Endothelial cell of umbilical vein (primary cell): ENCODE data around the gene CNDP1. TPM values are rescaled to one million over a fixed set of nuclear protein-coding genes. Genes with fewer than 3 reads are reported as not detected.

ENCODE experiments used
- BruUV-seq: library from RNA; stranded (reverse); fragments of 400-500 nt; replicated peaks from 2 replicates; lab custom pipeline; 2021; lab: Mats Ljungman, UMichigan
- CTCF ChIA-PET: fragments of 300-600, 350-600 bp; sonication (Branson Sonifier 250); formaldehyde crosslinking; loops from one replicate; lab custom pipeline; 2021; ENCODE audit warnings: antibody characterized with exemption, inconsistent platforms; lab: Charles Lee
- POLR2A ChIA-PET: fragments of 300-600, 350-600 bp; sonication (Branson Sonifier 250); formaldehyde crosslinking; loops from one replicate; lab custom pipeline; 2021; ENCODE audit warnings: antibody characterized with exemption, inconsistent platforms; lab: Charles Lee
- DNase-seq: peaks from one replicate; pipeline ENCODE4 v3.0.0-alpha.2; 2011; ENCODE audit warnings: low read depth, low spot score
- FAIRE-seq: peaks from 2 replicates; lab custom pipeline; 2011; peaks lifted over from hg19 to GRCh38; lab: Jason Lieb, UNC
- H2AFZ ChIP-seq: 2 replicates; pipeline ENCODE4 v1.6.0; 2012; ENCODE audit warnings: low read depth, low read length, control low read depth, inconsistent platforms
- H3K27ac ChIP-seq: 2 replicates; pipeline ENCODE4 v1.5.1; 2011; ENCODE audit warnings: low read depth, mild to moderate bottlenecking, control low read depth, low read length, moderate library complexity; ENCODE audit not compliant: insufficient read depth
- H3K27me3 ChIP-seq, 2 experiments: 2 replicates each; pipeline versions ENCODE4 v1.6.0 to v1.6.1; 2011; ENCODE audit warnings: low read length in 2 of 2, mixed read lengths in 1 of 2; ENCODE audit not compliant: control insufficient read depth in 2 of 2, insufficient read depth in 2 of 2
- H3K36me3 ChIP-seq, 2 experiments: 2 replicates in 1 of 2; 3 replicates in 1 of 2; pipeline ENCODE4 v1.5.1; 2011; ENCODE audit warnings: low read length in 2 of 2, mild to moderate bottlenecking in 1 of 2, moderate library complexity in 1 of 2; ENCODE audit not compliant: control insufficient read depth in 2 of 2, insufficient read depth in 2 of 2; ENCODE audit errors: extremely low read depth in 1 of 2
- H3K4me1 ChIP-seq: 3 replicates; pipeline ENCODE4 v1.5.1; 2011; ENCODE audit warnings: mild to moderate bottlenecking, low read length; ENCODE audit not compliant: control insufficient read depth, insufficient read depth; ENCODE audit errors: extremely low read depth
- H3K4me2 ChIP-seq: 2 replicates; pipeline ENCODE4 v1.6.1; 2011; ENCODE audit warnings: low read length, control low read depth, mixed read lengths; ENCODE audit not compliant: insufficient read depth
- H3K4me3 ChIP-seq, 3 experiments: fragments of 200-600 bp in 1 of 3; sonication (generic), shearing (Covaris generic) in 1 of 3; replicated peaks in 1 of 3; 2 replicates each; pipeline ENCODE4 v1.5.1; 2011 to 2016; ENCODE audit warnings: control low read depth in 3 of 3, low read length in 3 of 3, mild to moderate bottlenecking in 2 of 3, inconsistent platforms in 1 of 3, low read depth in 1 of 3, moderate library complexity in 1 of 3; ENCODE audit not compliant: insufficient read depth in 1 of 3
- H3K79me2 ChIP-seq: 2 replicates; pipeline ENCODE4 v1.6.0; 2012; ENCODE audit warnings: low read length, inconsistent platforms; ENCODE audit not compliant: control insufficient read depth, insufficient read depth
- H3K9ac ChIP-seq: replicated peaks from 2 replicates; pipeline ENCODE3; 2011; ENCODE audit warnings: low read length, control low read depth; ENCODE audit not compliant: insufficient read depth; ENCODE audit errors: extremely low read depth
- H3K9me1 ChIP-seq: replicated peaks from 3 replicates; pipeline ENCODE4 v1.6.0; 2011; ENCODE audit warnings: mild to moderate bottlenecking, low read length; ENCODE audit not compliant: control insufficient read depth, insufficient read depth; ENCODE audit errors: extremely low read depth
- H3K9me3 ChIP-seq: replicated peaks from 2 replicates; pipeline ENCODE4 v1.5.1; 2012; ENCODE audit warnings: low read length, inconsistent platforms; ENCODE audit not compliant: control insufficient read depth, insufficient read depth
- H4K20me1 ChIP-seq: replicated peaks from 2 replicates; pipeline ENCODE3; 2011; ENCODE audit warnings: mild to moderate bottlenecking, low read length; ENCODE audit not compliant: control insufficient read depth, insufficient read depth; ENCODE audit errors: extremely low read depth
- EZH2 ChIP-seq: IDR thresholded peaks from 2 replicates; pipeline ENCODE4 v1.6.1; 2012; ENCODE audit warnings: borderline replicate concordance, low read depth, mild to moderate bottlenecking, moderate library complexity, low read length, inconsistent platforms; ENCODE audit not compliant: severe bottlenecking
- FOS ChIP-seq: IDR thresholded peaks from 2 replicates; pipeline ENCODE4 v1.6.1; 2011; ENCODE audit warnings: mild to moderate bottlenecking, low read length, moderate library complexity, borderline replicate concordance; ENCODE audit not compliant: insufficient read depth
- GATA2 ChIP-seq: IDR thresholded peaks from 2 replicates; pipeline ENCODE4 v1.7.0; 2011; ENCODE audit warnings: low read depth, mild to moderate bottlenecking, moderate library complexity, mixed read lengths, low read length; ENCODE audit not compliant: insufficient read length, insufficient read depth
- JUN ChIP-seq: IDR thresholded peaks from 2 replicates; pipeline ENCODE4 v1.6.1; 2011; ENCODE audit warnings: borderline replicate concordance, low read depth; ENCODE audit not compliant: insufficient read length, insufficient read depth
- MAX ChIP-seq: IDR thresholded peaks from 2 replicates; pipeline ENCODE4 v1.6.1; 2011; ENCODE audit not compliant: insufficient read depth, insufficient read length
- MYC ChIP-seq: IDR thresholded peaks from one replicate; pipeline ENCODE4 v1.6.1; 2011; ENCODE audit warnings: mild to moderate bottlenecking, low read depth, low read length
- POLR2A ChIP-seq: IDR thresholded peaks from 2 replicates; pipeline ENCODE4 v1.6.1; 2012; ENCODE audit warnings: low read depth, mild to moderate bottlenecking, control low read depth, low read length
- POLR2AphosphoS5 ChIP-seq: IDR thresholded peaks from 2 replicates; pipeline ENCODE4 v1.6.1; 2012; ENCODE audit warnings: low read depth, mild to moderate bottlenecking, control low read depth, low read length, moderate library complexity; ENCODE audit not compliant: insufficient read depth
- dilution Hi-C: fragments of 300-500 bp; cut with MboI; formaldehyde crosslinking; loops from one replicate; pipeline ENCODE4 v1.15.0; 2019; ENCODE audit warnings: low sequenced_read_pairs; ENCODE audit not compliant: extremely low pct_ligation_motif_present
- intact Hi-C: fragments of 100-400 bp; cut with micrococcal nuclease; formaldehyde crosslinking; loops from one replicate; pipeline ENCODE4 v1.10.0; 2022
- polyA plus RNA-seq, 4 experiments: library from polyadenylated mRNA; depleted of rRNA in 3 of 4; stranded (reverse) in 3 of 4; unstranded in 1 of 4; fragments of >200 nt; gene quantifications; 2 replicates each; pipeline versions ENCODE4 v1.2.1 to v1.2.3, GENCODE V29; 2011 to 2012; ENCODE audit warnings: missing spikeins in 1 of 4
- total RNA-seq: library from RNA; stranded (reverse); gene quantifications from 2 replicates; pipeline ENCODE4 v1.2.3, GENCODE V29; 2021
- TF ChIP-seq, protein P1 (sequence below), 2 donors: IDR thresholded peaks; 1 replicate in 1 of 2; 2 replicates in 1 of 2; pipeline ENCODE4 v1.5.1; 2011; ENCODE audit warnings: low read length in 2 of 2, mild to moderate bottlenecking in 2 of 2, moderate library complexity in 2 of 2, control low read depth in 1 of 2, inconsistent platforms in 1 of 2, low read depth in 1 of 2; ENCODE audit not compliant: insufficient read depth in 1 of 2; ENCODE audit errors: extremely low read depth in 1 of 2

The CNDP1 gene
- total and polyA plus RNA-seq, 2 donors (not counting 3 experiments of a cell fraction or from before 2014, with no cell fraction given): not detected

DNA sequence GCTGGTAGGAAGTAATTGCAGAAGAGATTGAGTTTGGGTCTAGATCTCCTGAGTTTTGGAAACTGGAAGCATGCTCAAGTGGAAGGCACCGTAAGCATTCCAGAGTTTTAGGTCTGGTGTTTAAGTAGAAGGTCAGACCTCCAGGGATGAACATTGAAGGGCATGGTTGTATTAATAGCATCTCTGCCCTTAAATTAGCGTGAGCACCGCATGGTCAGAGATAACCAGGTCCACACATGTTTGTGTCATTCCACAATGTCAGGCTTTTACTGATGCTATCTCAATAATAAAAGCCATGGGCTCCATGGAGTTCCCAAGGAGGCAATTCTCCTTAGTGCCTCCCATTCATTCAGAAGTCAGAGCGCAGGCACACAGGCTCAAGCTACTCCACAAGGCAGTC is 35.1 kb downstream of the CNDP1 start:
- Histone ChIP-seq H3K9me1 (no peaks in the 10 kb centered on the region), H3K79me2 (no peaks in the 10 kb centered on the region), H3K27ac (no peak overlapping the region), H4K20me1 (no peaks in the 10 kb centered on the region), H3K4me1 (no peaks in the 10 kb centered on the region), H3K36me3 (no peaks in the 10 kb centered on the region), H3K9me3 (no peaks in the 10 kb centered on the region), H3K4me3 (no peak overlapping the region), H2AFZ (no peak overlapping the region), H3K4me2 (no peak overlapping the region), H3K9ac (no peak overlapping the region), H3K27me3 (no peaks in the 10 kb centered on the region)
- FAIRE-seq (no peak), DNase-seq (no peak)
- no peak for TF ChIP-seq EZH2
- TF ChIP-seq, protein P1, sequence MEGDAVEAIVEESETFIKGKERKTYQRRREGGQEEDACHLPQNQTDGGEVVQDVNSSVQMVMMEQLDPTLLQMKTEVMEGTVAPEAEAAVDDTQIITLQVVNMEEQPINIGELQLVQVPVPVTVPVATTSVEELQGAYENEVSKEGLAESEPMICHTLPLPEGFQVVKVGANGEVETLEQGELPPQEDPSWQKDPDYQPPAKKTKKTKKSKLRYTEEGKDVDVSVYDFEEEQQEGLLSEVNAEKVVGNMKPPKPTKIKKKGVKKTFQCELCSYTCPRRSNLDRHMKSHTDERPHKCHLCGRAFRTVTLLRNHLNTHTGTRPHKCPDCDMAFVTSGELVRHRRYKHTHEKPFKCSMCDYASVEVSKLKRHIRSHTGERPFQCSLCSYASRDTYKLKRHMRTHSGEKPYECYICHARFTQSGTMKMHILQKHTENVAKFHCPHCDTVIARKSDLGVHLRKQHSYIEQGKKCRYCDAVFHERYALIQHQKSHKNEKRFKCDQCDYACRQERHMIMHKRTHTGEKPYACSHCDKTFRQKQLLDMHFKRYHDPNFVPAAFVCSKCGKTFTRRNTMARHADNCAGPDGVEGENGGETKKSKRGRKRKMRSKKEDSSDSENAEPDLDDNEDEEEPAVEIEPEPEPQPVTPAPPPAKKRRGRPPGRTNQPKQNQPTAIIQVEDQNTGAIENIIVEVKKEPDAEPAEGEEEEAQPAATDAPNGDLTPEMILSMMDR (IDR thresholded peaks at IDR 0.05; ENCODE audit: extremely low read depth in 1 of 2, insufficient read depth in 1 of 2, low read depth in 1 of 2, low read length in 2 of 2): no peak
- TF ChIP-seq POLR2A: no peak
- TF ChIP-seq POLR2AphosphoS5: no peak
- TF ChIP-seq MAX: no peak
- no peak for TF ChIP-seq JUN
- ChIA-PET CTCF (interaction anchor here (2.9 kb wide), 1 partner anchor 17 kb away, joined by 10 read pairs; no protein-coding TSS in a partner anchor), POLR2A (no interaction called here)
- dilution Hi-C loops: no loop called here
- intact Hi-C loops: no loop called here
- no TSS peak for BruUV-seq

DNA sequence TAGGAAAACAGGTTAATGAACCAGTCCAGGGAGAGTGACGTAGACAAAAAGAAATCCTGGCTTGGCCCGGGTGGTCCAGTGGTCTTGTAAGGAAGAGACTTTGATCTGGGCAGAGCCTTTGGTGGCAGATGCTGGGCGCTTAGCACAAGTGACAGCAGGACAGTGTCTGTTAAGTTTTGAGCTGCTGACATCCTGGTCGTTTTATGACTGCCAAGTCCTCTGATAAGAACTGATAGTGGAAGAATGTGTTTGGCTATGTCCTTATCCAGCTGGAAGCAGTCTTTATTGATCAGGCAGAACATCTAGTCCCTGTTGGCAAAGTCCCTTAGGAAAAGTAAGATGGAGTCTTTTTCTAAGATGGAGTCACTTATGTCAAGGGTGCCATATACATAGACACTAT is 36.0 kb downstream of the CNDP1 start:
- Histone ChIP-seq H4K20me1 (no peaks in the 10 kb centered on the region), H3K4me3 (no peak overlapping the region), H3K79me2 (no peaks in the 10 kb centered on the region), H3K9me3 (no peaks in the 10 kb centered on the region), H2AFZ (no peak overlapping the region), H3K4me1 (no peaks in the 10 kb centered on the region), H3K36me3 (no peaks in the 10 kb centered on the region), H3K9me1 (no peaks in the 10 kb centered on the region), H3K9ac (no peak overlapping the region), H3K27ac (no peak overlapping the region), H3K4me2 (no peak overlapping the region), H3K27me3 (no peaks in the 10 kb centered on the region)
- dilution Hi-C loops (no loop called here), intact Hi-C loops (no loop called here)
- no peak for FAIRE-seq
- no peak for TF ChIP-seq EZH2
- TF ChIP-seq GATA2: no peak
- TF ChIP-seq, protein P1 (IDR thresholded peaks at IDR 0.05; ENCODE audit: extremely low read depth in 1 of 2, insufficient read depth in 1 of 2, low read depth in 1 of 2, low read length in 2 of 2): no peak
- TF ChIP-seq FOS: no peak
- no peak for TF ChIP-seq POLR2AphosphoS5
- no peak for TF ChIP-seq MAX
- no peak for TF ChIP-seq JUN
- TF ChIP-seq POLR2A: no peak
- no peak for TF ChIP-seq MYC
- DNase-seq: no peak
- CTCF ChIA-PET: interaction anchor here (2.9 kb wide), 1 partner anchor 18 kb away, joined by 10 read pairs; no protein-coding TSS in a partner anchor
- POLR2A ChIA-PET: no interaction called here
- BruUV-seq: no TSS peak
